Stimulated activated CD4-positive, alpha-beta T cell treated with anti-CD3 and anti-CD28 coated beads, Interleukin-2, amount 100 ng/mL, for 24 hours (primary cell): ENCODE measurements around the gene GLCCI1.
"Not testable (repeated sequence)": the region's sequence is repeated elsewhere in the genome, so short reads cannot be mapped to it uniquely, and the experiment has no call there.

Source experiments
- DNase-seq, 2 donors: peaks; one replicate each; pipeline ENCODE4 v3.0.0-alpha.2; 2020

The GLCCI1 gene

DNA sequence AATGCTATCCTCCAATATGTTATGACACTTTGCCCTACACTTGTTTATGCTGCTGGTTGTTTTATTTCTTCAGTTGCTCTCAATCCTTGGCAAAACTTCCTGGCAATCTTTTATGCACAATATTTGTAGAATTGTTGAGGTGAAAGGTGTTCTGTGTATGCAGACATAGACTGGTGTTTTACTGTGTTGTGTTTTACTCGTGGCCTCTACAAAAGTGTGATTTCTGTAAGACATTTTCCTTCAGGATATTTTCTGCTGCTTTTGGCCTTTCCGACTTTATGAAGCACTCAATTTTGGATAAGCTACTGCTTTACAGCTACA lies 21.8 kb downstream of the GLCCI1 start:
- DNase-seq = no peak

DNA sequence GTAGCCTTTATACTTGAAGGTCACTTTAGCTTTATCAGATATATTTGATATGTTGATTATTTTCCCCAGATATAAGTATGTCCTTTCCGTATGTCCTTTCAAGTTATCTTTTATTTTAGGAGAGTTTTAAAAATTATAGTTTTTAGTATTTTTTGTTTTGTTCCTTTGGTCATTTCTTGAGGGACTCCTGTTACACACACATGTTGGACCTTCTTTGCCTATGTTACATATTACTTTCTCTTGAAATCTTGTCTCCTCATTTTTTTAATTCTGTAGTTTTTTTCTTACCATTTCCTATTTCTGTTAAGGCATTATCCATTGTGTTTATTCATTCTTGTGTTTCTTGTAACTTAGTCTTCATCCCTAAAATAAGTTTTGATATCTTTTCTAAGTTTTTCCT lies 23.9 kb downstream of the GLCCI1 start:
- no peak for DNase-seq

DNA sequence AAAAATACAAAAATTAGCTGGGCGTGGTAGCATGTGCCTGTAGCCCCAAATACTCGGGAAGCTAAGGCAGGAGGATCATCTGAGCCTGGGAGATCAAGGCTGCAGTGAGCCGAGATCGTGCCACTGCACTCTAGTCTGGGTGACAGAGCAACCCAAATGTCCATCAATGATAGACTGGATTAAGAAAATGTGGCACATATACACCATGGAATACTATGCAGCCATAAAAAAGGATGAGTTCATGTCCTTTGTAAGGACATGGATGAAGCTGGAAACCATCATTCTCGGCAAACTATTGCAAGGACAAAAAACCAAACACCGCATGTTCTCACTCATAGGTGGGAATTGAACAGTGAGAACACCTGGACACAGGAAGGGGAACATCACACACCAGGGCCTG lies 26.8 kb downstream of the GLCCI1 start:
- not testable (repeated sequence) for DNase-seq

DNA sequence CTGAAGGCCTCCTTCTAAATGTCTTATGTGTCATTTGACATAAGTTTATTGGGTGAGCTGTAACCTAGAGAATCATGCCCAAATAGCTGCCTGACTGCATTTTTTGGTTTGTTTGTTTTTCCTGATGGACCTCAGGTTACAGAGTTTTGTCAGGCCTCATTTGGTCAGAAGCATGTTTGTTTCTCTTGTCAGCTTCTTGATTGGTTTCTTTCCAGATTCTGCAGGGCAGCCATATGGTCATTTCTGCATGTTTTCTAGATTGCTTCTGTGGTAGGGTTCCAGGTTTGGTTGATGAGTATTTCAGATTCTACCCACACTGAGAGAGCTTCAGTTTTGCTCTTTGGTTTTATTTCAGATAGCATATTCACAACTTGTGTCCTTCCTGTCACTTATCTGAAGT lies 28.0 kb downstream of the GLCCI1 start:
- no peak for DNase-seq

DNA sequence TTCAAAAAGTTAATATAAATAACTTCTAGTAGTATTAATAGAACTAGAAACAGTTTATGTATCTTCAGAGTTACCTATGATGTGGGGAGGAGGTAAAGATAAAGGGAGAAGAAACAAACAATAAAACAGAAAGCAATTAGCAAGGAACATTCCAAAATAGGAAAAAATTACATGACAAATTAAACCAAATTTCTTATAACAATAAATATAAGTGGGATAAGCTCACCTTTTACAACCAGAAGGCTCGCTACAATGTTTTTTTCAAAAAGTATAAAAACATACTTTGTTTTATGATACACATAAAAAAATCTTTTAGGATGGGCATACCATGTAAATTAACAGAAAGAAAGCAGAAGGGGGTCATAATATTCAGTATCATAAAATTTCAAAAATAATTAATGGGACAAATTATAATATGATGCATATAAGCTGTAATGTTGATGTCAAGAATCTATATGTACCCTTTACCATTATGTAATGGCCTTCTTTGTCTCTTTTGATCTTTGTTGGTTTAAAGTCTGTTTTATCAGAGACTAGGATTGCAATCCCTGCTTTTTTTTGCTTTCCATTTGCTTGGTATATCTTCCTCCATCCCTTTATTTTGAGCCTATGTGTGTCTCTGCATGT lies 31.8 kb downstream of the GLCCI1 start:
- no peak for DNase-seq

DNA sequence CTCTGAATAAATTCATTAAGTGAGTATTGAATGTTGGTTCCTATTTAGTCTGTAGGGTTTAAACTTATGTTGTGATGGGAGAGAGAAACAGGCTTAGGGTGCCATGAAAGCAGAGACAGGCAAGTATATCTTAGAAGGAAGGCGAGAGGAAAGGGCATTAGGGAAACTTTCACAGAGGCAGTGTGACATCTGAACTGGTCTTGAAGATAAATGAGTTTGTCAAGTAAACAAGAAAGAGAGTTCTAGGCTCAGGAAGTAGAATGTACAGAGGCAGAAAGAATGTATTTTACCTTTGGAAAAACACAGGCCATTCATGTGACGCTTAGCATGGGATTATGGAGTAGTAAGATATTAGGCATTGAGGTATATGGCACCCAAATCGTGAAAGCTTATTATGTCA lies 34.5 kb downstream of the GLCCI1 start:
- DNase-seq = no peak

DNA sequence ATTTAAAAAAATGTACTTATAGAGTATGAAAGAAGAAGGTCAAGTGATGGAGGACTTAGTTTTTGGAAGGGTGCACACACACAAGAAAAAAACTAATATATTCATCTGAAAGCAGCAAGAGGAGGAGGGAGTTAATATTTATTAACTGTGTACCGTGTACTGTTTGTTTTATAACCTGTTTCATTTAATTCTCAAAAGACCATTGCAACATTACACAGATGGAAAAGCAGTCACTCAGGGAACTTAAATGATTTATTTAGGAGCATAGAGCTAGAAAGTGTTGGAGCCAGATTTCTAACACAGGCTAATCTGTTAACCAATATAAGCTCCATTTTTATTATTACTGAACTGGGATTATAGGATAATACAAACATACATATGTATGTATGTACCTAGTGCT lies 36.7 kb downstream of the GLCCI1 start:
- no peak for DNase-seq

DNA sequence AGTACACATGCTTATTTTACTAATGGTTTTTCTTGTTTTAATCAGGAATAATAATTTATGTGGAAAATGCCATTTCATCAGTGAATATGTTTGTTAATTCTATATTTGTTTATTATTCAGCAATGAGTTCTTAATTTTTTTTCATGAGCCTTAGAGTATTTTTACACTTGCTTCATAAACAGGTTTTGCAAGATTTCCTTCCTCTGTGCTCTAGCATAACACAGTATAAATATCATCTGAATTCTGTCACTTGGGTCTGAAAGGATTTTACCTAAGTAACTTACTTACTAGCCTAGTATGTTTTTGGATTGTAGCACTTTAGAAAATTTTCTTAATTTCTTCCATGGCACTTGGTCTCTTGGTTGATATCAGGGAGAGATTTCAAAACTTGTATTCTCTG lies 45.8 kb downstream of the GLCCI1 start:
- no peak for DNase-seq

DNA sequence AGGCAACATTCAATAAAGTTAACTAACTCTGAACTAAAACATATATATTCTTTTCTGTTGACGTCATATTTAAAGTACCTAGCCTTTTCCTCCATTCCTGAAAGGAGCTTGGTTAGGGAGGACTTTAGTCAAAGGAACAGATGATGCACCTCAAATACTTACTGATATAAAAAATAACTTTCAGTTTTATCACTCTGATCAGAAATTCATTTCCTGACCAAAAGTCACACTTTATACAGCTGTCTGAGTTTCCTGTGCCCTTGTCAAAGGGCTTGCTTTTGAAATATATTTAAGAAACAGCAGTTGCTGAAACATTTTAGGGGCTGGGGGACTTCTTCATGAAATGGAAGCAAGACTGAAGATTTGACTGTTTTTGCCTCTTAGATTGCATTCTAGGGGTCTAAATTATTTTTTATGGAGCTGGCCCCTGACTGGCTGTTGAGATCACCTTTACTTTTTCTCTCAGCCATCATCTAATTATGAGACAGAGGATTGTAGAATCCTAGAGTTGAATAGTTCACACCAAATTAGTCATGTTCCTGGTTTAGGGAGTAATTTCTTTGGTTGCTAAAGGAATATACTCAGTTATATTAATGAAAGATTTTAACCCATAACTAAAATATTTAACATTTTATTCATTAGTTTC lies 46.6 kb downstream of the GLCCI1 start:
- DNase-seq = no peak

DNA sequence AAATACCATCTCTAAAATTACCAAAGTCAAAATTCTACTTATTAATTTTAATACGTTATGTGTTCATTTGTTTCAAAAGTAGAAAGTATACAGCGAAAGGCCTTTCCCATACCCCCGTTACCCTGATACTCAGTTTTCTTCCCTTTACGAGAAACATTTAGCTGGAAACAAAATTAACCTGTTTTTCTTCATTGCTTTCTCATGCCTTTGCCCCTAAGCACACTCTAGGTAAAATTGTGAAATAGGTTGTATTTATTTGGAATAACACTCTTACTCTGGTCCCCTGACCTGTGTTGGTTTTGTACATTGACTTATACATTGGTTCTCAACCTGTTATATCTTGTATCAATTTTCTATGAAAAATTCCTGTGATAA lies 47.1 kb downstream of the GLCCI1 start:
- no peak for DNase-seq

DNA sequence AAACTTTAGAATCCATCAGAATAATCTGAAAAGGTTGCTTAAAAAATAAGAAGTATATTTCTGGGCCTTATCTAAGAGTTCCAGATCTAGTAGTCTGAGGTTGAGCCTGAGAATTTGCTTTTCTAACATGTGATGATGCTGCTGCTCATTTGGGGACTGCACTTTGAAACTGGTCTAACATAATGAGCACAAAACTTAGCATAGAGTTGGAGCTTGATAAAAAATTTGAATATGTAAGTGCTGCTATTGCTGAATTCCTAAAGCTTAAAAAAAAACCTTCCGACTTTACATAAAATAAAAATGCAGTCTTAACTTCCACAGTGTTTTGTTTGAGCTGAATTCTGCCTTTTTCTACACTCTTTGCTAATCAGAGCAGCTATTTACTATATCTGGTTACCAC lies 48.8 kb downstream of the GLCCI1 start:
- DNase-seq = no peak

DNA sequence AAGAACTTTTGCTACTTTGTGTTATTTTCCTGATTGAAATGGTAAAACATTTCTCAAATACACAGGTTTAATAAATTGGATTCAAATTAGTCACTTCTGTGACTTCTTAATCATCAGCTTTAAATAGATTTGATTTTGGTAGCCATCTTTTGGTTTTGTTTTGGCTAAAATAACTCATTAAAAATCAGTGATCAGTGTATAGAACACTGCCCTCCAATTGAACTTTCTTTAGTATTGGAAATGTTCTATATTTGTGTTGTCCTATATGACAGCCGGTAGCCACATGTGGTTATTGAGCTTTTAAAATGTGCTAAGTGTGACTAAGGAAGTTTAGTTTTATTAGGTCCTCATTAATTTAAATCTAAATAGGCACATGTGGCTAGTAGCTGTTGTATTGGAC lies 50.4 kb downstream of the GLCCI1 start:
- DNase-seq = no peak

DNA sequence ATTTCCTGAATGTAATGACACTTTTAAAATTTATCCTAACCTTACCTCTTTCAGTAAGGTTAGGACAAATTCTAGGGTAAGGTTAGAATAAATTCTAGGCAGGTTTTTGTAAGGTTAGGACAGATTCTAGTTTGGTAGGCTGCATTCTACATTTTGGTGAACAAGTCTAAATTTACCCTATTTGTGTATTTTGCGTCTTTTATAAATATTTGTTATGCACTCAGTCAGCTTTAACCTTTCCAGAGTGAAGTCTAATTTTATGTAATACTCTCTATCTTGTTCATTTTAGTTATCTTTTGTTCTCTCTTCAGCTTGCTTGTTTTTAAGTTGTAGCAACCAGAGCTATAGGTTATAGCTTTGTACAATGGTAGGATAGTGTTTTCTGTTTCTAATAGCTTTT lies 54.0 kb downstream of the GLCCI1 start:
- DNase-seq = no peak

DNA sequence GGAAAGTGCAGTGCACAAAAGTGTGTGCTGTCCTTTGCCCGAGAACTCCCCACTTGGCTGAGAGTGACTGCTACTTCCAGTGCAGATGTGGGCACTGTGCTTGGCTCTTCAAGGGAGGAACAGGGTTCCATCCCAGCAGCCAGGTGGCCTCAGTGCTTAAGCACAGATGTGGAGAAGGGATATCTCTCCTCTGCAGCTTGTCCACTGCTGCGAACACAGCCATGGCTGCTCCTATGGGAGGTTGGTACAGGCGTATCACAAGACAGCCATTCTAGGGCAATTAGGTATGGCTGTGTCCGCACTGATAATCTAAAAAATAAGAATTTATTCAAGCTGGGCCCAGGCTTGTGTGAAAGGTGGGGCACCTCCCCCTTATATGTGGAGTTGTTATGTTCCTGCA lies 66.6 kb downstream of the GLCCI1 start:
- DNase-seq = no peak

DNA sequence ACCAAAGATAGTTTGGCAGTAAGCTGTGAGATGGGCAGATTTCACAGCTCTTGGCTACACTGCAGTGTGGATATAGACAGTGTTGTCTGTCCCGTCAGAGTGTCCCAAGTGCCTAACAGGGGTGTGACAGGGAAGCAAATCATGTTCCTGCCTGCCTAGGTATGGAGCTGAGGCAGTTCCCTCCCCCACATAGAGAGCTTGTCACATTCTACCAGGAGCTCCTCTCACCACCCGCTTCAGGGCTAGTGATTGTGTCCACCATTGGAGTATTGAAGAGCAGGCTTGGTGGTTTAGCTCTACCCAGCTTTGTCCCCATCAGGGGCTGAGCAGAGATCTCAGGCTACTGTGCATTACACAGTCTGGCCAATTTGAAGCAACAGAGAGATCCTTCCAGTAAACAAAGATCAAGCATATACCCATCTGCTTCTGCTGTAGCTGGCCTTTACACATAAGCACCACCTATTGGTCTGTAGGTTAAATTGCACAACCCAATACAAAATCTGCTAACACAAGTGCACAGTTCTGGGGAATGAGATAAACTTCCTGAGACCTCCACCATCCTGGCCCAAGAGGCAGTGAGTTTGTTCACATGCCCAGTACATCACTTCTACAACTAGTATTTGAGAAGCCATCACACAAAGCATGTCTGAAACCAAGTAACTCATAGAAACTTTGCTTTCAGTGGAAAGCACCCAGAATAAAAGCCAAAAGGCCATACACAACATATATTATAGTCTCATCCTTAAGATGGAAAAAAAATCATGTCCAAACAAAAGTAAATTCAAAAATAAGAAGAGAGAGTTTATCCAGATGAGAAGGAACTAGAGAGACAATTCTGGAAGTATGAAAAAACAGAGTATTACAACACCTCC lies 67.3 kb downstream of the GLCCI1 start:
- DNase-seq = no peak

DNA sequence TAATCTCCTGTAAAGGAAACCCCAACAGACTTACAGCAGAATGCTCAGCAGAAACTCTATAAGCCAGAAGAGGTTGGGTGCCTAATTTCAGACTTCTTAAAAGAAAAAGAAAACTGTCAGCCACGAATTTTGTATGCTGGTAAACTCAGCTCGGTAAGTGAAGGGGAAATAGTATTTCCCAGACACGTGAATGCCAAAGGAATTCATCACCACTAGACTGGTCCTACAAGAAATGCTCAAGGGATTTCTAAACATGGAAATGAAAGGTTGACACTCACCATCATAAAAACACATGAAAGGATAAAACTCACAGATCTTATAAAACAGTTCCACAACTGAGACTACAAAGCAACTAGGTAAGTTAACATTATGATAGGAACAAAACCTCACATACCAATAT lies 68.6 kb downstream of the GLCCI1 start:
- DNase-seq = no peak

DNA sequence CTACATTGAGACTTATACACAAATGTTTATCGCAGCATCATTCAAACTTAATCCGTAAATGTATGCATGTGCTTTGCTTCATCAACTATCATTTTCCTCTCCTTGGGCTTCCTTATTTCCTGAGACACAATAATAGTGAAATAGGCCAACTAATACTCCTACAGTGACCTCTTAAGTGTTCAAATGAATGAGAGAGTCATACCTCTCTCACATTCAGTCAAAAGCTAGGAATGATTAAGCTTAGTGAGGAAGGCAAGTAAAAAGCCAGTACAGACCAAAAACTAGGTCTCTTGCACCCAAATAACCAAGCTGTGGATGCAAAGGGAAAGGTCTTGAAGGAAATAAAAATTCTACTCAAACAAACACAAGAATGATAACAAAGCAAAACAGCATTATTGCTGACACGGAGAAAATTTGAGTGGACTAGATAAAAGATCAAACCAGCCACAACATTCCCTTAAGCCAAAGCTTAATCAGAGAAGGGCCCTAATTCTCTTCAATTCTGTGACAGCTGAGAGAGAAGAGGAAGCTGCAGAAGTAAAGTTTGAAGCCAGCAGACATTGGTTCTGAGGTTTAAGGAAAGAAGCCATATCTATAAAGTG lies 72.3 kb downstream of the GLCCI1 start:
- DNase-seq = no peak

DNA sequence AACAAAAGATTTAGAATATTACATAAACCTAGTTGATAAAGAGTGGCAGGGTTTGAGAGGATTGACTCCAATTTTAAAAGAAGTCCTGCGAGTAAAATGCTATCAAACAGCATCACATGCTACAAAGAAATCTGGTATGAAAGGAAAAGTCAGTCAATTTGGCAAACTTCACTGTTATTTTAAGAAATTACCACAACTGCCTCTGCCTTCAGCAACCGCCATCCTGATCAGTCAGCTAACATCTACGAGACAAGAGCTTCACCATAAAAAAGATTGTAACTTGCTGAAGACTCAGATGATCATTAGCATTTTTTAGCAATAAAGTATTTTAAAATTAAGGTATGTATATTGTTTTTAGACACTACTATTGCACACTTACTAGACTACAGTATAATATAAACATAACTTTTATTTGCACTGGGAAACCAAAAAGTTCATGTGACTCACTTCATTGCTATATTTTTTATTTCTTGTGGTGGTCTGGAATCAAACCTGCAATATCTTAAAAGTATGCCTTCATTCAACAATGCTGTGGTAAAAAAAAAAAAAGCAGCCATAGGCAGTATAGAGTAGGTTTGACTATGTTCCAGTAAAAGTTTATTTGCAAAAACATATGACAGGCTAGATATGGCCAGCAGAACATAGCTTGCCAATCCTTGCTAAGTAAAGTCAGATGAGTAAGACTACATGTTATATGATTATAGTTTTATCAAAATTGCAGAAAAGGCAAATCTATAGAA lies 74.4 kb downstream of the GLCCI1 start:
- no peak for DNase-seq

DNA sequence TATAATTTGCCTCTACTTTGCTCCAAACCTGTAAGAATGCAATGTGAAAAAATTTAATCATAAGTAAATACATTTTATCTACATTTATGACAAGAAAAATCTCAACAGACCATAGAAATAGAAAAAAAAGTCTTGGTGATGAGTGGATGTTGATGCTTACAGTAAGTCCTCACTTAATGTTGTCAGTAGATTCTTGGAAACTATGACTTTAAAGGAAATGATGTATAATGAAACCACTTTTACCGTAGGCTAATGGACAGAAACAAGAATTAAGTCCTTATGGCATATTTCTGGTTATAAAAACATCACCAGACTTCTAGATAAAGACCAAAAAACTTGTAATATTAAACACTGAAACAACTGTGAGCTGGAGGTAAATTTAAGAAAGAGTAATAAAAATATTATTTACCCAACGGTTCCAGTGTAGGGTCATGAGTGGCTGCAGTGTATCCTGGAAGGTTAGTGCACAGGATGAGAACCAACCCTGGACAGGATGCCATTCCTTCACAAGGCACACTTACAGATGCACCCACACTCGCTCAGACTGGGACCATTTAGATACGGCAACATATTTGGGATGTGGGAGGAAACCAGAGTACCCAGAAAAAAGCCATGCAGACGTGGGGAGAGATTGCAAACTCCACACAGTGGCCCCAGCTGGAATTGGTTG lies 76.3 kb downstream of the GLCCI1 start:
- no peak for DNase-seq

DNA sequence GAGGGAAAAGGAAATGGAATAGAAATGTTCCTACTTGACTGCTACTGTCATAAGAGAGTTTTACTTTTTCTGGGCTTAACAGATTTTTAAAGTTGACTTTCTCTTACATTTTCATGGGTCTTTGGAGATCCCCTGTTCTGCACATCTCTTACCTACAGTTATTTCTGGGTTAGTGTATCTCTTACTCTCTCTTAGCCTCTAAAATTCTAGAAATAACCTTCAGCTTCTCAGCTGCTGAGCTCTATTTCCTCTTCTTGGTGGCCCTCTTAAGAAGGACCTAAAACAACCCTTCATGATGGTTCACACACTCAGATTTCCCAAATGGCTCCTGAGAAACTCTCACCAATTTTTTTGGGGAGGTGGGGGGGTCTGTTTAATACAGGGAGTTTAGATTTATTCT lies 79.5 kb downstream of the GLCCI1 start:
- DNase-seq = not testable (repeated sequence)

DNA sequence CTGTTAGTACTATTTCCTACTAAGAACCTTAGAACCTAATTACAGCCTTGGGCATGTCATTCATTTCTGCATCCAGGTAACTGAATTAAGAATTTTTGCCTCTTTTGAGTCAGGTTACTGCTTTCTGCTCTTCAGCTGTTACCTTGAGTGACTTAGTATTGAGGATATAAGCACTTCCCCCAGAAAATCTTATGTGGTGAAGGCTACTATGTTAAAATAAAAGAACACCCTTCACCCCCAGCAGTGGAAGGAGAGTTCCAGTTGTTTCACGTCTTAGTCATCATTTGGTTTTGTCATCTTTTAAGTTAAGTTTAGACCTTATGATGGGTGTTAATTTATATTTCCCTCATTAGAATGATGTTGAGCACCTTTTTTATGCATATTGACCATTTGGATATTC lies 82.8 kb downstream of the GLCCI1 start:
- DNase-seq = no peak

DNA sequence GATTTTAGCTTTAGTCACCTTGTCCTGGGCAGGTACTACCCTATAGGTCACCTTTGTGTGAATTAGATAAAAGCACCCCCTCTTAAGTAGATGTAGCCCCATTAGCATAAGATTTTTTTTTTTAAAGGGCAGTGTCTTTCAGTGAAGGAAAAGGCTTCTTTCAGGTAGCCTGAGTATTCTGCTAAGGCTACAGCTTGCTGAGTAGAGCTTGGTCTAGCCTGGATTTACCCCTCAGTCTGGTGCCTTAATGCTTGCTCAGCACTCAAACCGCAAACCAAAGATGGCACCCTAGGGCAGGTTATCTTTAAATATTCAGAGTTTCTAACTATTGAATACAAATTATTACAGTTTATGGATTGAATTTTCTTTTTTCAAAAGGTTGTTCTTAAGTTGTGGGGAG lies 83.4 kb downstream of the GLCCI1 start:
- no peak for DNase-seq

DNA sequence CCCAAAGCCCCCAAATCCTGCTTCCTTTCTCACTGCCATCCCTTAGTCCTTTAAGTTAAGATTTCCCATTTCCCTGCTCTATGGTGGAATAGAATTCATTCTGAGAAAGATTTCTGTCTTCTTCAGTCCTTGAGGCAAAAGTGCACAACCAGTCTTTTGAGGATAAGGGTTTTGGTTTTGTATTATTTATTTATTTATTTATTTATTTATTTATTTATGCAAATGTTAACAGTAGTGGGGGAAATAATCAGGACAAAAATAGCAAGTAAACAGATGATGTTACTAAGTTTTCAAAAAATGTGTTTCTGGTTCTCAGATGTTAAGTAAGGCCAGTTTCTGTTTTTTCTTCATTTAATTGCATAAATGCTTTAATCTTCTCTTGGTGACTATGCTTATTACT lies 84.2 kb downstream of the GLCCI1 start:
- DNase-seq = no peak
